Bronchial epithelial cell (primary cell): ENCODE results near the gene MAST4. TPM values are rescaled to one million over a fixed set of nuclear protein-coding genes. Genes with fewer than 3 reads are reported as not detected.

Experiments
- DNase-seq: peaks from one replicate; pipeline ENCODE4 v3.0.0-alpha.2; 2010; ENCODE audit warnings: low read depth
- FAIRE-seq: peaks from 2 replicates; lab custom pipeline; 2011; peaks lifted over from hg19 to GRCh38; lab: Jason Lieb, UNC
- H3K27me3 ChIP-seq: 2 replicates; pipeline ENCODE4 v1.5.1; 2011; ENCODE audit warnings: low read length; ENCODE audit not compliant: control insufficient read depth, insufficient read depth
- H3K36me3 ChIP-seq: 2 replicates; pipeline ENCODE4 v1.5.1; 2011; ENCODE audit warnings: low read length; ENCODE audit not compliant: control insufficient read depth, insufficient read depth
- H3K4me3 ChIP-seq: 2 replicates; pipeline ENCODE4 v1.5.1; 2011; ENCODE audit warnings: mild to moderate bottlenecking, low read depth, low read length, control low read depth
- CTCF ChIP-seq: IDR thresholded peaks from 2 replicates; pipeline ENCODE4 v1.5.1; 2011; ENCODE audit warnings: mild to moderate bottlenecking, moderate library complexity, low read length, control low read depth, inconsistent platforms; ENCODE audit not compliant: insufficient read depth, severe bottlenecking
- total RNA-seq: library from RNA; depleted of rRNA; stranded (reverse); fragments of >200 nt; gene quantifications from 2 replicates; pipeline ENCODE4 v1.2.1, GENCODE V29; 2014

The MAST4 gene
- total RNA-seq, 1 donor from 2014 or later = 10.3 TPM

- no peaks in the 10 kb centered on the region for H3K36me3 ChIP-seq
- no peaks in the 10 kb centered on the region for H3K27me3 ChIP-seq
- no peak for TF ChIP-seq CTCF
- DNase-seq (no peak), FAIRE-seq (no peak)
- H3K4me3 ChIP-seq = no peak overlapping the region
These were observed 28.7 kb upstream of the MAST4 start for GRCh38 chr5:66567474-66567873.

- FAIRE-seq (no peak), DNase-seq (peak; percentile 16)
- Histone ChIP-seq H3K36me3 (no peaks in the 10 kb centered on the region), H3K27me3 (no peaks in the 10 kb centered on the region), H3K4me3 (no peak overlapping the region)
- no peak for TF ChIP-seq CTCF
These were observed 26.0 kb upstream of the MAST4 start for GRCh38 chr5:66570201-66570600.

GRCh38 chr5:66573733-66574132 is 22.5 kb upstream of the MAST4 start:
- no peak overlapping the region for H3K4me3 ChIP-seq
- DNase-seq (no peak), FAIRE-seq (no peak)
- no peak for TF ChIP-seq CTCF
- H3K27me3 ChIP-seq = no peaks in the 10 kb centered on the region
- H3K36me3 ChIP-seq = no peaks in the 10 kb centered on the region

- no peak overlapping the region for H3K4me3 ChIP-seq
- no peak for FAIRE-seq
These were observed 13.6 kb upstream of the MAST4 start for GRCh38 chr5:66582499-66583165.

GRCh38 chr5:66585291-66585690 is 10.9 kb upstream of the MAST4 start:
- Histone ChIP-seq H3K27me3 (no peaks in the 10 kb centered on the region), H3K36me3 (no peaks in the 10 kb centered on the region), H3K4me3 (no peak overlapping the region)
- DNase-seq (peak; percentile 65), FAIRE-seq (no peak)
- TF ChIP-seq CTCF = no peak

More at GRCh38 chr5:66582499-66583165, 13.6 kb upstream of the MAST4 start:
- no peak for TF ChIP-seq CTCF
- DNase-seq = peak; percentile 94
- Histone ChIP-seq H3K36me3 (no peaks in the 10 kb centered on the region), H3K27me3 (no peaks in the 10 kb centered on the region)

- no peak overlapping the region for H3K4me3 ChIP-seq
- no peak for FAIRE-seq
- no peak for DNase-seq
- no peaks in the 10 kb centered on the region for H3K36me3 ChIP-seq
- H3K27me3 ChIP-seq = peaks cover 2% of the 10 kb centered on the region
- TF ChIP-seq CTCF = no peak
These were observed 8.4 kb upstream of the MAST4 start for GRCh38 chr5:66587771-66588170.
